ENCODE results near the gene BARX1. TPM values are rescaled to one million over a fixed set of nuclear protein-coding genes. Genes with fewer than 3 reads are reported as not detected.

Gene BARX1
- total RNA-seq, 1 donor from 2014 or later, result not detected

- Histone ChIP-seq H3K9me3 (replicated peaks) (no peaks in the 10 kb centered on the region), H3K4me1 (no peaks in the 10 kb centered on the region), H3K36me3 (no peaks in the 10 kb centered on the region), H3K27ac (replicated peaks) (no peak overlapping the region), H3K27me3 (ENCODE audit: low read depth) (peaks cover 80% of the 10 kb centered on the region), H3K4me3 (no peak overlapping the region)
- DNase-seq, result no peak
- intact Hi-C loops (cut with micrococcal nuclease), result no loop called here
- TF ChIP-seq, protein P1, sequence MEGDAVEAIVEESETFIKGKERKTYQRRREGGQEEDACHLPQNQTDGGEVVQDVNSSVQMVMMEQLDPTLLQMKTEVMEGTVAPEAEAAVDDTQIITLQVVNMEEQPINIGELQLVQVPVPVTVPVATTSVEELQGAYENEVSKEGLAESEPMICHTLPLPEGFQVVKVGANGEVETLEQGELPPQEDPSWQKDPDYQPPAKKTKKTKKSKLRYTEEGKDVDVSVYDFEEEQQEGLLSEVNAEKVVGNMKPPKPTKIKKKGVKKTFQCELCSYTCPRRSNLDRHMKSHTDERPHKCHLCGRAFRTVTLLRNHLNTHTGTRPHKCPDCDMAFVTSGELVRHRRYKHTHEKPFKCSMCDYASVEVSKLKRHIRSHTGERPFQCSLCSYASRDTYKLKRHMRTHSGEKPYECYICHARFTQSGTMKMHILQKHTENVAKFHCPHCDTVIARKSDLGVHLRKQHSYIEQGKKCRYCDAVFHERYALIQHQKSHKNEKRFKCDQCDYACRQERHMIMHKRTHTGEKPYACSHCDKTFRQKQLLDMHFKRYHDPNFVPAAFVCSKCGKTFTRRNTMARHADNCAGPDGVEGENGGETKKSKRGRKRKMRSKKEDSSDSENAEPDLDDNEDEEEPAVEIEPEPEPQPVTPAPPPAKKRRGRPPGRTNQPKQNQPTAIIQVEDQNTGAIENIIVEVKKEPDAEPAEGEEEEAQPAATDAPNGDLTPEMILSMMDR (IDR thresholded peaks at IDR 0.05; ENCODE audit: borderline replicate concordance), result no peak
These were observed 25.1 kb downstream of the BARX1 start for GRCh38 chr9:93930070-93930469.

GRCh38 chr9:93929231-93929630 lies 25.9 kb downstream of the BARX1 start:
- Histone ChIP-seq H3K27me3 (ENCODE audit: low read depth) (peaks cover 72% of the 10 kb centered on the region), H3K9me3 (replicated peaks) (no peaks in the 10 kb centered on the region), H3K4me3 (no peak overlapping the region), H3K36me3 (no peaks in the 10 kb centered on the region), H3K4me1 (no peaks in the 10 kb centered on the region), H3K27ac (replicated peaks) (no peak overlapping the region)
- intact Hi-C loops (cut with micrococcal nuclease), result no loop called here
- no peak for DNase-seq
- TF ChIP-seq, protein P1 (IDR thresholded peaks at IDR 0.05; ENCODE audit: borderline replicate concordance), result no peak

DNA sequence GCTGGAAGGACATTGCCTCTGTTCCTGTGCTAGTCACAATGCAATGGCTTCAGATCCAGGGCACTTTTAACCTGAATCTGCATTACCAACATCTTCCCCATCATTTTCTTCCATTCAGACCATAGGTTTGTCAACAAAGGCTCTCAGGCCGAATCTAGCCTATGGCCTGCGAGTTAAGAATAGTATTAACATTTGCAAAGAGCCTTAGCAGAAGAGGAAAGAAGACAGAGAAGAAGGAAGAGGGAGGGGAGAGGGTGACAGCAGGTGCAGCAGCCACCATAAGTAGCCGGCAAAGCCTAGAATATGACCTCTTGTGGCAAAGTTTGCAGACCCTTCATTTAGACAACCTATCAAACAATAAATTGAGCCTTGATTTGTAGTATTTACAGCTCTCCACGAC lies 32.6 kb downstream of the BARX1 start:
- no peaks in the 10 kb centered on the region for H3K9me3 ChIP-seq (replicated peaks)
- H3K4me1 ChIP-seq, result no peaks in the 10 kb centered on the region
- no peaks in the 10 kb centered on the region for H3K36me3 ChIP-seq
- H3K27ac ChIP-seq (replicated peaks), result no peak overlapping the region
- H3K27me3 ChIP-seq (ENCODE audit: low read depth), result peaks cover 46% of the 10 kb centered on the region
- H3K4me3 ChIP-seq, result no peak overlapping the region
- DNase-seq, result no peak
- TF ChIP-seq, protein P1 (IDR thresholded peaks at IDR 0.05; ENCODE audit: borderline replicate concordance), result no peak
- intact Hi-C loops (cut with micrococcal nuclease), result no loop called here

DNA sequence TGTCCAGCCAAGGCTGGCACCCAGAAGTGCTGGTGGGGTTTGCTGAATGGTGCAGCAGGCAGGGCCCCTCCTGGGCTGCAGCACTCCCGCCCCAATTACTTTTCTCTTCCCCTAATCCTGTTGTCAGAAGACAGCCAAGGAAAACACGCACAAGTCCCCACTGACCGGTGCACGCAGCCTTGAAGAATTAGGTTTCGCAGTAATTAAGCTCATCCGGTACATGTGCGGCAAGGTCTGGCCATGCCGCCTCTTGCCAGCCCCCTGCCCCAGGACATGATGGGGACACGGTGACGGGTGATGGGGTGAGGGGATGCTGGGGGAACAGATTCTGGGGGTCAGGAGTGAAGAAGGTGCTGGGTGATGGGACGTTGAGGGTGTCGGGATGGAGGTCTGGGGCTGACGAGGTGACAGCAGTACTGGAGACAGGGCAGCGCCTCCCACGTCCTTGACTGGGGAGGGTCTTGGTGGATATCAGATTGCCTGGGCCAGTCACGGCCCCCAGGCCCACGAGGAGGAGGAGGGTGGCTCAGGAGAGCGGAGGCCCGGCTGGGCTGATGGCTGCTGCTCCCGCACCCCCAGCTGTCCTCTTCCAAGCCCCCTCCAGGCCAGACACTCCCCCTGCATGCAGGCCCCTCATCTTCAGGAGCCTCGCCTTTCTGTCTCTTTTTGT lies 34.9 kb downstream of the BARX1 start:
- Histone ChIP-seq H3K9me3 (replicated peaks) (no peaks in the 10 kb centered on the region), H3K27ac (replicated peaks) (no peak overlapping the region), H3K4me1 (no peaks in the 10 kb centered on the region), H3K36me3 (no peaks in the 10 kb centered on the region), H3K27me3 (ENCODE audit: low read depth) (peaks cover 45% of the 10 kb centered on the region), H3K4me3 (no peak overlapping the region)
- TF ChIP-seq, protein P1 (IDR thresholded peaks at IDR 0.05; ENCODE audit: borderline replicate concordance), result no peak
- intact Hi-C loops (cut with micrococcal nuclease), result no loop called here
- DNase-seq, result no peak

- peaks cover 54% of the 10 kb centered on the region for H3K27me3 ChIP-seq (ENCODE audit: low read depth)
- TF ChIP-seq, protein P1 (IDR thresholded peaks at IDR 0.05; ENCODE audit: borderline replicate concordance), result no peak
- no peaks in the 10 kb centered on the region for H3K9me3 ChIP-seq (replicated peaks)
- no peaks in the 10 kb centered on the region for H3K4me1 ChIP-seq
- intact Hi-C loops (cut with micrococcal nuclease), result no loop called here
- no peak overlapping the region for H3K4me3 ChIP-seq
- no peak for DNase-seq
- H3K27ac ChIP-seq (replicated peaks), result no peak overlapping the region
- no peaks in the 10 kb centered on the region for H3K36me3 ChIP-seq
These were observed 37.1 kb downstream of the BARX1 start for GRCh38 chr9:93918061-93918460.
